ENCODE data around the gene ERAP2. TPM values are rescaled to one million over a fixed set of nuclear protein-coding genes. Genes with fewer than 3 reads are reported as not detected.
A peak's percentile ranks its signal among the peaks of the same experiment; 100 is the strongest.

Gene ERAP2
- total RNA-seq, 2 donors from 2014 or later: 7.5 to 24.7 TPM

GRCh38 chr5:96962540-96962991 is 86.3 kb downstream of the ERAP2 start:
- Histone ChIP-seq H3K27me3 (no peaks in the 10 kb centered on the region), H3K9me3 (no peaks in the 10 kb centered on the region), H3K36me3 (replicated peaks in 1 of 2; ENCODE audit: insufficient read depth in 1 of 2, low read depth in 2 of 2) (no peaks in the 10 kb centered on the region), H3K4me1 (peaks cover 6% of the 10 kb centered on the region), H3K4me3 (no peak overlapping the region), H3K27ac (no peak overlapping the region)
- 86 to 92% methylated on average over 4 of the region's 4 CpGs for WGBS, 2 donors
- no peak for DNase-seq
- intact Hi-C loops (cut with DNase I): no loop called here
- no peak for ATAC-seq
- TF ChIP-seq, protein P1, sequence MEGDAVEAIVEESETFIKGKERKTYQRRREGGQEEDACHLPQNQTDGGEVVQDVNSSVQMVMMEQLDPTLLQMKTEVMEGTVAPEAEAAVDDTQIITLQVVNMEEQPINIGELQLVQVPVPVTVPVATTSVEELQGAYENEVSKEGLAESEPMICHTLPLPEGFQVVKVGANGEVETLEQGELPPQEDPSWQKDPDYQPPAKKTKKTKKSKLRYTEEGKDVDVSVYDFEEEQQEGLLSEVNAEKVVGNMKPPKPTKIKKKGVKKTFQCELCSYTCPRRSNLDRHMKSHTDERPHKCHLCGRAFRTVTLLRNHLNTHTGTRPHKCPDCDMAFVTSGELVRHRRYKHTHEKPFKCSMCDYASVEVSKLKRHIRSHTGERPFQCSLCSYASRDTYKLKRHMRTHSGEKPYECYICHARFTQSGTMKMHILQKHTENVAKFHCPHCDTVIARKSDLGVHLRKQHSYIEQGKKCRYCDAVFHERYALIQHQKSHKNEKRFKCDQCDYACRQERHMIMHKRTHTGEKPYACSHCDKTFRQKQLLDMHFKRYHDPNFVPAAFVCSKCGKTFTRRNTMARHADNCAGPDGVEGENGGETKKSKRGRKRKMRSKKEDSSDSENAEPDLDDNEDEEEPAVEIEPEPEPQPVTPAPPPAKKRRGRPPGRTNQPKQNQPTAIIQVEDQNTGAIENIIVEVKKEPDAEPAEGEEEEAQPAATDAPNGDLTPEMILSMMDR (IDR thresholded peaks at IDR 0.05): no peak
- no peak for TF ChIP-seq POLR2A (IDR thresholded peaks at IDR 0.05)

- no peaks in the 10 kb centered on the region for H3K9me3 ChIP-seq
- TF ChIP-seq POLR2A (IDR thresholded peaks at IDR 0.05): no peak
- TF ChIP-seq, protein P1 (IDR thresholded peaks at IDR 0.05): no peak
- H3K4me1 ChIP-seq: peaks cover 13% of the 10 kb centered on the region
- no peaks in the 10 kb centered on the region for H3K27me3 ChIP-seq
- intact Hi-C loops (cut with DNase I): no loop called here
- 52 to 63% methylated on average over 3 of the region's 3 CpGs for WGBS, 2 donors
- ATAC-seq: peak; percentile 45
- peak overlapping the region in 1 of 4 donors; percentile 23 for H3K27ac ChIP-seq
- no peaks in the 10 kb centered on the region for H3K36me3 ChIP-seq (replicated peaks in 1 of 2; ENCODE audit: insufficient read depth in 1 of 2, low read depth in 2 of 2)
- peak in 3 of 4 donors; percentile 10 to 54 (median 29) for DNase-seq
- no peak overlapping the region for H3K4me3 ChIP-seq
Measured at GRCh38 chr5:96963267-96963666, 87.0 kb downstream of the ERAP2 start.

DNA sequence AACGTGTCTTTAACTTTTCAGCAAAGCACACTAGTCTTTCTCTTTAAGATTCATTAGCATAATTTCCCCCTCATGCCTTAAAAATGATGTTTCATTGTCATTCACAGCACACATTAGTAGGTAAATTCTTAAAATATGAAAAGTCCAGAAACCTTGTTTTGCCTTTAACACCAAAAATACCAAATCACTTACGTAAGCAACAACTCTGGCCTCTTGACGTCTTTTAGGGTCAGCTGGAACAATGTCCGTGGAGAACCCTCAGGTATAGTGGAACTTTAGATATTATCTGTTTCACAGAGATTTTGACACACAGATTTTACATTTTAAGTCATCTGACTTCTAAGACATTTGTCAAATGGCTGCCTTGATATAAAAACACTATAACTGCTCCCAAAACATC is 90.5 kb downstream of the ERAP2 start:
- DNase-seq: no peak
- H3K27me3 ChIP-seq: no peaks in the 10 kb centered on the region
- no peak overlapping the region for H3K4me3 ChIP-seq
- TF ChIP-seq POLR2A (IDR thresholded peaks at IDR 0.05): no peak
- TF ChIP-seq, protein P1 (IDR thresholded peaks at IDR 0.05): no peak
- H3K4me1 ChIP-seq: peaks cover 24% of the 10 kb centered on the region
- no peaks in the 10 kb centered on the region for H3K36me3 ChIP-seq (replicated peaks in 1 of 2; ENCODE audit: insufficient read depth in 1 of 2, low read depth in 2 of 2)
- 89 to 92% methylated on average over 4 of the region's 4 CpGs for WGBS, 2 donors
- no peaks in the 10 kb centered on the region for H3K9me3 ChIP-seq
- ATAC-seq: no peak
- intact Hi-C loops (cut with DNase I): no loop called here
- no peak overlapping the region for H3K27ac ChIP-seq

- no peak for ATAC-seq
- no peak for TF ChIP-seq POLR2A (IDR thresholded peaks at IDR 0.05)
- TF ChIP-seq, protein P1 (IDR thresholded peaks at IDR 0.05): no peak
- WGBS, 2 donors: 67 to 78% methylated on average over 1 of the region's 1 CpG
- no peaks in the 10 kb centered on the region for H3K9me3 ChIP-seq
- H3K4me1 ChIP-seq: peaks cover 24% of the 10 kb centered on the region
- no peak overlapping the region for H3K4me3 ChIP-seq
- no peak overlapping the region for H3K27ac ChIP-seq
- no peak for DNase-seq
- intact Hi-C loops (cut with DNase I): no loop called here
- no peaks in the 10 kb centered on the region for H3K36me3 ChIP-seq (replicated peaks in 1 of 2; ENCODE audit: insufficient read depth in 1 of 2, low read depth in 2 of 2)
- no peaks in the 10 kb centered on the region for H3K27me3 ChIP-seq
Measured at GRCh38 chr5:96967400-96967799, 91.1 kb downstream of the ERAP2 start.

DNA sequence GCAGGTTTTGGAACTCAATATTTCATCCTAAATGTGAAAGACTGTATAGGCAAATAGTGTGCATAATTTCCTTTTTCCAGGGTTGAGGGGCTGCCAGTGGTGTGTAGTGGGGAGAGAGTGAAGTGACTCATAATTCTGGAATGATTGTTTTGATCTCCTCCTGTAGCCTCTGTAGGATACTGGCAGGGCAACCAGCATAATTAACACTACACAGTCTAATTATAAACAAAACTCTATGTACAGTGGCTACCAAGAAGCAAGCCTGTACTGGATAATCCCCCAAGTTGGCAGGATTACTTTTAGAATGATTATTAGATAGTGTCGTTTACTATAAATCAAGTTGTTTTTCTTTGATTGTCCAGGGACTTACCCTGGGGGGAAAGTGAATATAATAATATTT is 91.8 kb downstream of the ERAP2 start:
- Histone ChIP-seq H3K9me3 (no peaks in the 10 kb centered on the region), H3K27me3 (no peaks in the 10 kb centered on the region), H3K36me3 (replicated peaks in 1 of 2; ENCODE audit: insufficient read depth in 1 of 2, low read depth in 2 of 2) (no peaks in the 10 kb centered on the region), H3K27ac (no peak overlapping the region), H3K4me3 (no peak overlapping the region), H3K4me1 (peaks cover 24% of the 10 kb centered on the region)
- no peak for ATAC-seq
- TF ChIP-seq, protein P1 (IDR thresholded peaks at IDR 0.05): no peak
- no peak for TF ChIP-seq POLR2A (IDR thresholded peaks at IDR 0.05)
- intact Hi-C loops (cut with DNase I): no loop called here
- WGBS, 2 donors: 12 to 18% methylated on average over 1 of the region's 1 CpG
- no peak for DNase-seq
